Cerebellar cortex (tissue), 1 donor: ENCODE measurements around the gene RRP8.

Experiments used
- DNase-seq: peaks from one replicate; pipeline ENCODE4 v3.0.0-alpha.2; 2015; ENCODE audit warnings: low spot score

The RRP8 gene

GRCh38 chr11:6568191-6568918 lies 35.1 kb downstream of the RRP8 start:
- DNase-seq: no peak

- peak; percentile 76 for DNase-seq
Measured at GRCh38 chr11:6567371-6567745, 36.1 kb downstream of the RRP8 start.

- peak; percentile 46 for DNase-seq
Measured at GRCh38 chr11:6566704-6567370, 36.6 kb downstream of the RRP8 start.

GRCh38 chr11:6565988-6566703 lies 37.3 kb downstream of the RRP8 start:
- DNase-seq: no peak

GRCh38 chr11:6565325-6565724 lies 38.1 kb downstream of the RRP8 start:
- no peak for DNase-seq

- no peak for DNase-seq
Measured at GRCh38 chr11:6563667-6564066, 39.7 kb downstream of the RRP8 start.

GRCh38 chr11:6563121-6563619 lies 40.2 kb downstream of the RRP8 start:
- no peak for DNase-seq

GRCh38 chr11:6561288-6561687 lies 42.1 kb downstream of the RRP8 start:
- no peak for DNase-seq

- DNase-seq: no peak
Measured at GRCh38 chr11:6559369-6559768, 44.0 kb downstream of the RRP8 start.

GRCh38 chr11:6557761-6558674 lies 45.4 kb downstream of the RRP8 start:
- DNase-seq: peak; percentile 61

- DNase-seq: no peak
Measured at GRCh38 chr11:6557063-6557462, 46.4 kb downstream of the RRP8 start.

- DNase-seq: no peak
Measured at GRCh38 chr11:6556139-6556949, 47.1 kb downstream of the RRP8 start.

- no peak for DNase-seq
Measured at GRCh38 chr11:6554828-6555706, 48.3 kb downstream of the RRP8 start.

- DNase-seq: no peak
Measured at GRCh38 chr11:6553634-6554033, 49.8 kb downstream of the RRP8 start.

GRCh38 chr11:6548641-6549040 lies 54.8 kb downstream of the RRP8 start:
- DNase-seq: no peak

- DNase-seq: no peak
Measured at GRCh38 chr11:6548121-6548520, 55.3 kb downstream of the RRP8 start.

GRCh38 chr11:6547177-6547576 lies 56.2 kb downstream of the RRP8 start:
- peak; percentile 13 for DNase-seq

- DNase-seq: peak; percentile 19
Measured at GRCh38 chr11:6546735-6547134, 56.7 kb downstream of the RRP8 start.

- peak; percentile 93 for DNase-seq
Measured at GRCh38 chr11:6545917-6546605, 57.4 kb downstream of the RRP8 start.
